Keratinocyte (primary cell): ENCODE measurements around the gene PPA2. TPM values are rescaled to one million over a fixed set of nuclear protein-coding genes. Genes with fewer than 3 reads are reported as not detected.

Experiments used
- DNase-seq: peaks from one replicate; pipeline ENCODE4 v3.0.0-alpha.2; 2011; ENCODE audit warnings: low read depth, missing footprints, low spot score
- FAIRE-seq: peaks from 2 replicates; lab custom pipeline; 2011; peaks lifted over from hg19 to GRCh38; lab: Jason Lieb, UNC
- H2AFZ ChIP-seq: 2 replicates; pipeline ENCODE4 v1.6.0; 2012; ENCODE audit warnings: low read length, control low read depth, inconsistent platforms; ENCODE audit not compliant: control insufficient read depth
- H3K27ac ChIP-seq: 2 replicates; pipeline ENCODE4 v1.5.1; 2011; ENCODE audit warnings: low read length; ENCODE audit not compliant: control insufficient read depth, insufficient read depth
- H3K27me3 ChIP-seq: 3 replicates; pipeline ENCODE4 v1.6.0; 2011; ENCODE audit warnings: low read length; ENCODE audit not compliant: control insufficient read depth, insufficient read depth; ENCODE audit errors: extremely low read depth
- H3K36me3 ChIP-seq, 2 experiments: 2 replicates in 1 of 2; 3 replicates in 1 of 2; pipeline ENCODE4 v1.5.1; 2011; ENCODE audit warnings: low read length in 2 of 2, mild to moderate bottlenecking in 1 of 2; ENCODE audit not compliant: control insufficient read depth in 2 of 2, insufficient read depth in 2 of 2; ENCODE audit errors: extremely low read depth in 1 of 2
- H3K4me1 ChIP-seq: 3 replicates; pipeline ENCODE4 v1.5.1; 2011; ENCODE audit warnings: low read length; ENCODE audit not compliant: control insufficient read depth, insufficient read depth; ENCODE audit errors: extremely low read depth
- H3K4me2 ChIP-seq: 3 replicates; pipeline ENCODE4 v1.6.0; 2011; ENCODE audit warnings: low read depth, low read length; ENCODE audit not compliant: control insufficient read depth, insufficient read depth; ENCODE audit errors: extremely low read depth
- H3K4me3 ChIP-seq, 3 experiments: fragments of 200-600 bp in 1 of 3; sonication (generic) in 1 of 3; 2 replicates in 2 of 3; 3 replicates in 1 of 3; pipeline ENCODE4 v1.5.1; 2011 to 2016; ENCODE audit warnings: low read length in 3 of 3, mild to moderate bottlenecking in 3 of 3, control low read depth in 2 of 3, inconsistent platforms in 1 of 3, low read depth in 1 of 3, mixed read lengths in 1 of 3, mixed run types in 1 of 3, moderate library complexity in 1 of 3; ENCODE audit not compliant: control insufficient read depth in 2 of 3, insufficient read depth in 2 of 3; ENCODE audit errors: extremely low read depth in 1 of 3
- H3K79me2 ChIP-seq: 2 replicates; pipeline ENCODE4 v1.6.0; 2012; ENCODE audit warnings: low read length; ENCODE audit not compliant: control insufficient read depth, insufficient read depth
- H3K9ac ChIP-seq: 3 replicates; pipeline ENCODE4 v1.6.0; 2011; ENCODE audit warnings: low read length; ENCODE audit not compliant: control insufficient read depth, insufficient read depth; ENCODE audit errors: extremely low read depth
- H3K9me1 ChIP-seq: 3 replicates; pipeline ENCODE4 v1.6.0; 2011; ENCODE audit warnings: low read length; ENCODE audit not compliant: control insufficient read depth, insufficient read depth; ENCODE audit errors: extremely low read depth
- H3K9me3 ChIP-seq: 2 replicates; pipeline ENCODE4 v1.5.1; 2012; ENCODE audit warnings: low read depth, low read length; ENCODE audit not compliant: control insufficient read depth
- H4K20me1 ChIP-seq: 3 replicates; pipeline ENCODE4 v1.6.0; 2011; ENCODE audit warnings: low read length; ENCODE audit not compliant: control insufficient read depth, insufficient read depth; ENCODE audit errors: extremely low read depth
- CTCF ChIP-seq, 3 experiments: IDR thresholded peaks in 1 of 3; conservative IDR thresholded peaks in 1 of 3; optimal IDR thresholded peaks in 1 of 3; 2 replicates in 2 of 3; 3 replicates in 1 of 3; pipeline versions ENCODE3 to v1.5.1; 2011; ENCODE audit warnings: low read length in 3 of 3, mild to moderate bottlenecking in 3 of 3, moderate library complexity in 2 of 3, control low read depth in 1 of 3, inconsistent platforms in 1 of 3; ENCODE audit not compliant: insufficient read depth in 2 of 3; ENCODE audit errors: extremely low read depth in 1 of 3
- EZH2 ChIP-seq: IDR thresholded peaks from one replicate; pipeline ENCODE4 v1.6.1; 2012; ENCODE audit warnings: inconsistent platforms, mild to moderate bottlenecking, low read length, moderate library complexity
- dilution Hi-C: fragments of 300-500 bp; cut with MboI; formaldehyde crosslinking; loops from one replicate; pipeline ENCODE4 v1.7.0; 2020; ENCODE audit warnings: low sequenced_read_pairs; ENCODE audit not compliant: extremely low pct_ligation_motif_present
- polyA plus RNA-seq, 5 experiments: library from polyadenylated mRNA; depleted of rRNA in 3 of 5; stranded (reverse) in 3 of 5; stranded (forward) in 1 of 5; unstranded in 1 of 5; fragments of >200 nt; gene quantifications; 1 replicate in 1 of 5; 2 replicates in 3 of 5; 3 replicates in 1 of 5; pipeline versions ENCODE4 v1.2.1 to v1.2.3, GENCODE V29; 2011 to 2012; ENCODE audit warnings: missing spikeins in 2 of 5, low read depth in 1 of 5, low replicate concordance in 1 of 5

Gene PPA2
- polyA plus RNA-seq, 1 donor (not counting 4 experiments of a cell fraction or from before 2014, with no cell fraction given), result 174 TPM

GRCh38 chr4:105440890-105441289 lies 33.0 kb downstream of the PPA2 start:
- H3K36me3 ChIP-seq, result peaks cover 2% of the 10 kb centered on the region in 2 experiments
- no peaks in the 10 kb centered on the region for H3K9me3 ChIP-seq
- DNase-seq (no peak), FAIRE-seq (no peak)
- no peaks in the 10 kb centered on the region for H4K20me1 ChIP-seq
- H3K79me2 ChIP-seq, result no peaks in the 10 kb centered on the region
- H3K4me3 ChIP-seq, result no peak overlapping the region
- no peaks in the 10 kb centered on the region for H3K9me1 ChIP-seq
- no peak overlapping the region for H3K9ac ChIP-seq
- TF ChIP-seq CTCF (optimal IDR thresholded peaks at IDR 0.05 in 1 of 3, IDR thresholded peaks at IDR 0.05 in 1 of 3, conservative IDR thresholded peaks at IDR 0.05 in 1 of 3; ENCODE audit: extremely low read depth in 1 of 3, insufficient read depth in 2 of 3, low read length in 3 of 3) (no peak), EZH2 (no peak)
- H2AFZ ChIP-seq, result no peak overlapping the region
- H3K4me2 ChIP-seq, result no peak overlapping the region
- no peaks in the 10 kb centered on the region for H3K27me3 ChIP-seq
- H3K4me1 ChIP-seq, result no peaks in the 10 kb centered on the region
- no peak overlapping the region for H3K27ac ChIP-seq
- dilution Hi-C loops, result no loop called here

GRCh38 chr4:105437637-105438036 lies 36.2 kb downstream of the PPA2 start:
- no peak overlapping the region for H3K4me3 ChIP-seq
- no peaks in the 10 kb centered on the region for H3K27me3 ChIP-seq
- dilution Hi-C loops, result no loop called here
- H3K4me2 ChIP-seq, result no peak overlapping the region
- no peaks in the 10 kb centered on the region for H3K9me1 ChIP-seq
- H3K4me1 ChIP-seq, result no peaks in the 10 kb centered on the region
- H3K79me2 ChIP-seq, result no peaks in the 10 kb centered on the region
- no peak overlapping the region for H2AFZ ChIP-seq
- no peak overlapping the region for H3K9ac ChIP-seq
- H3K36me3 ChIP-seq, result peaks cover 0 to 3% of the 10 kb centered on the region in 2 experiments
- FAIRE-seq (no peak), DNase-seq (no peak)
- H4K20me1 ChIP-seq, result no peaks in the 10 kb centered on the region
- TF ChIP-seq EZH2, result no peak
- no peak for TF ChIP-seq CTCF (optimal IDR thresholded peaks at IDR 0.05 in 1 of 3, IDR thresholded peaks at IDR 0.05 in 1 of 3, conservative IDR thresholded peaks at IDR 0.05 in 1 of 3; ENCODE audit: extremely low read depth in 1 of 3, insufficient read depth in 2 of 3, low read length in 3 of 3)
- H3K27ac ChIP-seq, result no peak overlapping the region
- H3K9me3 ChIP-seq, result no peaks in the 10 kb centered on the region
